Neuron (in vitro differentiated cells): ENCODE data around the gene ZNF213.

Experiments
- H2AFZ ChIP-seq: one replicate; pipeline ENCODE4 v1.6.1; 2013; ENCODE audit warnings: low read depth, mild to moderate bottlenecking, inconsistent platforms, low read length, moderate library complexity
- H3K27me3 ChIP-seq: one replicate; pipeline ENCODE4 v1.6.1; 2013; ENCODE audit warnings: low read length; ENCODE audit not compliant: insufficient read depth
- H3K36me3 ChIP-seq: one replicate; pipeline ENCODE4 v1.6.1; 2013; ENCODE audit warnings: low read length; ENCODE audit not compliant: insufficient read depth
- H3K4me1 ChIP-seq: one replicate; pipeline ENCODE4 v1.6.1; 2013; ENCODE audit warnings: low read length; ENCODE audit not compliant: insufficient read depth
- H3K4me3 ChIP-seq: 2 replicates; pipeline ENCODE4 v1.5.1; 2013; ENCODE audit warnings: mild to moderate bottlenecking, low read length, moderate library complexity
- H3K9me3 ChIP-seq: one replicate; pipeline ENCODE4 v1.6.1; 2013; ENCODE audit warnings: low read length

Gene ZNF213

DNA sequence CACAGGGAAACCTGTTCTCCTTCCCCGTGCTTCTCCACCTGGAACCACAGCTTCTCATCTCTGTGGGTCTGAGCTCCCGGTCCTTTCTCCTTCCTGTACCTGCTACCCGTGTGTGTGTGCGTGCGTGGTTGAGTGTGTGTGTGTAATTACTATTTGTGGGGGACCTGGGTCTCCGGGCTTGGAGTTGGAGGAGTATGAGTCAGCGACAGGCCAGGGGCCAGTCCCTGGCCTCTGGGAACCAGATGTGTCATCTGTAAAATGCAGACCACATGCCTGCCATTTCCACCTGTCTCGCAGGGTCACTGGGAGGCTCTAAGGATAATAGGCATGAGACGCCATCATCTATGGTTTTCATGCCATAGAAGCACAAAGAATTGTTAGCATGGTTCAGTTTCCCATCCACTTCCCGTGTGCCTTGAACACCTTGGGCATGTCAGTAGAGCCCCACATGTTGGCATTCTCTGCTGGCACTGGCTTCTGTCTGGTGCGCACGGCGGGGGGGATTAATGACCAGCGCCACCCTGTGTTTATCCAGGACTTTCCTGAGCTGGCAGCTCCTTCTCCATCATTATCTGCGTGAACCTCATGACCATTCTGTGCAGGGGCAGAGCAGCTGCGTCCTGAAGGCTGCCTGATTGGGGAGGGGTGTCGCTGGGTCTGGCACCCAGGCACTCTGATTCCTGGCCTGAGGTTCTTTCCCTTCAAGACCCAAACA is 20.9 kb upstream of the ZNF213 start:
- Histone ChIP-seq H3K27me3 (no peaks in the 10 kb centered on the region), H3K9me3 (no peaks in the 10 kb centered on the region), H3K36me3 (peaks cover 13% of the 10 kb centered on the region), H3K4me1 (peaks cover 27% of the 10 kb centered on the region), H3K4me3 (peak overlapping the region; percentile 88), H2AFZ (no peak overlapping the region)

DNA sequence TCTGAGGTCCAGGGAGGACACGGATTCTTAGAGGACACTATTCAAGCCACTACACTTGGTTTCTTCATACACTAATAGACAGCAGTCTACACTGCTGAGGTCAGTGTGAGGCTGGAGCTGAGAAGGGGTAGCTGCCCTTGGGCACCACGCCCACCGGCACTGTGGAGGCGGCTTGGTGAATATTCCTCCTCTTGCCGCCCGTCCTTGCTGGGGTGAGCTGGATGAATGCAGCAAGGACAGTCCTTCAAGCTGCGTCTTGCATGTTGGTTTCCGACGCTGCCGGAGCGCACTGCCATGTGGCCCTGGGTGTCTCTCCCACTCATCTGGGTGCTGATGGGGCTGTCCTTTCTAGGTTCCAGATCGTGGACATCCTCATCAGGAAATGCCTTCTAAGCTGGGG is 19.8 kb upstream of the ZNF213 start:
- no peaks in the 10 kb centered on the region for H3K9me3 ChIP-seq
- no peak overlapping the region for H2AFZ ChIP-seq
- H3K4me1 ChIP-seq: peaks cover 27% of the 10 kb centered on the region
- H3K27me3 ChIP-seq: no peaks in the 10 kb centered on the region
- no peak overlapping the region for H3K4me3 ChIP-seq
- H3K36me3 ChIP-seq: peaks cover 19% of the 10 kb centered on the region

DNA sequence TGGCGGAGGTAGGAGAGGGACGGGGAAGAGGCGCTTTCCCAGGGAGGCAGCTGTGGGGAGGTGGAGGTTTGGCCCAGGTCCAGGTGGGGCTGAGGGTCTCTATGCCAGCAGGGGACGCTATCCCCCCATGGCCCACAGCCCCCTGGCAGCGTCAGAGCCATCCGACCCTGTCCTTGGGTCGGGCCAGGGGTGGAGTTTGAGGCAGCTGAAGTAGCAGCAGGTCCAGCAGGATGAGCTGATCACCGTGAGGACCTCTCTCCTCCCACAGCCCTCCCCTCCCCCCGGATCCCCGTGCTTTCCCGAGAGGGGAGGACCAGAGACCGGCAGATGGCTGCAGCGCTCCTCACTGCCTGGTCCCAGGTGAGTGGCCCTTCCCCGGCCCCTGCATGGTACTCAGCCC is 19.3 kb upstream of the ZNF213 start:
- Histone ChIP-seq H2AFZ (no peak overlapping the region), H3K4me3 (no peak overlapping the region), H3K9me3 (no peaks in the 10 kb centered on the region), H3K36me3 (peaks cover 24% of the 10 kb centered on the region), H3K27me3 (no peaks in the 10 kb centered on the region), H3K4me1 (peaks cover 27% of the 10 kb centered on the region)

DNA sequence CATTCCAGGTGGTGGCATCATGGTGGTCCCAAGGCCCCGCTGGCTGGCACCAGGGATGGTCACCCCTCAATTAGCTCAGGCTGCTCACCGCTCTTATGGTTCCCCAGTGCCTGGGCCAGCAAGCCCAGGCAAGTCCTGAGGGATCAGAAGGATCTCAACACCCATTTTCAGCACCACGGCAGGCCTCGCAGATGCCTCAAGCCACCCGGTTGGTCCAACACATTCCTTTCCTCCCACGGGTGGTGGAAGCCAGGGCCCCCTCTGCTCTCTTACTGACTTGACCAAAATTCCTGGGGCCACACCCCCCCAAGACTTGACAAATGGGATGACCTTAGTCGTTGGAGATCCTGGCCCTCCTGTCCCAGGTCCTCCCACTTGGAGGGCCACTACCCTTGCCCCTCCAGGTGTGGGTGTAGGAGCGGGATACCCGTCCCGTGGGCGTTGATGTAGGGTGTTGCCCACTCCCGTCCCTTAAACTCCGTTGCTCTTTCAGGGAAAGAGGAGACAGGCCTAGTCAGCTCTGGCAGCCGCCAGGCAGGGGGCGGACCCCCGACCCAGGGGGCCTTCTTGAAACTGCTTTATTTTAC is 16.5 kb upstream of the ZNF213 start:
- Histone ChIP-seq H3K4me3 (no peak overlapping the region), H3K27me3 (no peaks in the 10 kb centered on the region), H3K9me3 (no peaks in the 10 kb centered on the region), H3K36me3 (peaks cover 27% of the 10 kb centered on the region), H3K4me1 (peaks cover 9% of the 10 kb centered on the region), H2AFZ (no peak overlapping the region)

DNA sequence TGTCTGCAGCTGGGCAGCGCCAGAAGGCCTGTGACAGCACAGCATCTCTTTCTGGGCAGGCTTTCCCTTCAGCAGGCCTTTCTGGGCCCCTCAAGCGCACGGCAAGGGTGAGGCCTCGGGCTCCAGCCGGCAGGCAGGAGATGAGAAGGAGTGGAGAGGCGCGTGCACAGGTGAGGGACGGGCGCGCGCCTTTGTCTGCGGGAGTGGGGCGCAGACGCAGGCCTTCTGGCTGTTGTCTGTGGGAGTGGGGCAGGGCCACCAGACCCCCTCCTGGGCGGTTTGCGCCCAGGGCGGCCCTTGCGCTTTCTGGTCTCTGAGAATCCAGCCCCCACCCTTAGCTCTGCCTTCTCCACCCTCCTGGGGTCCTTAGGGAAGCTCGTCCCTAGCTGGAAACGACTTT is 16.0 kb upstream of the ZNF213 start:
- Histone ChIP-seq H3K27me3 (no peaks in the 10 kb centered on the region), H3K36me3 (peaks cover 27% of the 10 kb centered on the region), H3K9me3 (no peaks in the 10 kb centered on the region)

DNA sequence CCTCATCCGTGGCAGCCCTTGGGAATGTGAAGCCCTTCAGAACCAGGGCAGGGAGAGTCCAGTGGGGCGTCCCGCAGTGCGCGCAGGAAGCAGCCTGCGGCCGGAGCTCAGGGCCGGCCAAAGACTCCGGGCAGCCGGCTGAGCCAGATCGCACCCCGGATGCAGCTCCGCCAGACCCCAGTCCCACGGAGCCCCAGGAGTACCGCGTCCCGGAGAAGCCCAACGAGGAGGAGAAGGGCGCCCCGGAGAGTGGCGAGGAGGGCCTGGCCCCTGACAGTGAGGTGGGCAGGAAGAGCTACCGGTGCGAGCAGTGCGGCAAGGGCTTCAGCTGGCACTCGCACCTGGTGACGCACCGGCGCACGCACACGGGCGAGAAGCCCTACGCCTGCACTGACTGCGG is 15.5 kb upstream of the ZNF213 start:
- Histone ChIP-seq H2AFZ (no peak overlapping the region), H3K4me3 (no peak overlapping the region), H3K27me3 (no peaks in the 10 kb centered on the region), H3K36me3 (peaks cover 27% of the 10 kb centered on the region), H3K9me3 (no peaks in the 10 kb centered on the region), H3K4me1 (peaks cover 6% of the 10 kb centered on the region)

More for the DNA sequence above, 16.0 kb upstream of the ZNF213 start:
- H2AFZ ChIP-seq: no peak overlapping the region
- H3K4me3 ChIP-seq: no peak overlapping the region
- peaks cover 9% of the 10 kb centered on the region for H3K4me1 ChIP-seq

DNA sequence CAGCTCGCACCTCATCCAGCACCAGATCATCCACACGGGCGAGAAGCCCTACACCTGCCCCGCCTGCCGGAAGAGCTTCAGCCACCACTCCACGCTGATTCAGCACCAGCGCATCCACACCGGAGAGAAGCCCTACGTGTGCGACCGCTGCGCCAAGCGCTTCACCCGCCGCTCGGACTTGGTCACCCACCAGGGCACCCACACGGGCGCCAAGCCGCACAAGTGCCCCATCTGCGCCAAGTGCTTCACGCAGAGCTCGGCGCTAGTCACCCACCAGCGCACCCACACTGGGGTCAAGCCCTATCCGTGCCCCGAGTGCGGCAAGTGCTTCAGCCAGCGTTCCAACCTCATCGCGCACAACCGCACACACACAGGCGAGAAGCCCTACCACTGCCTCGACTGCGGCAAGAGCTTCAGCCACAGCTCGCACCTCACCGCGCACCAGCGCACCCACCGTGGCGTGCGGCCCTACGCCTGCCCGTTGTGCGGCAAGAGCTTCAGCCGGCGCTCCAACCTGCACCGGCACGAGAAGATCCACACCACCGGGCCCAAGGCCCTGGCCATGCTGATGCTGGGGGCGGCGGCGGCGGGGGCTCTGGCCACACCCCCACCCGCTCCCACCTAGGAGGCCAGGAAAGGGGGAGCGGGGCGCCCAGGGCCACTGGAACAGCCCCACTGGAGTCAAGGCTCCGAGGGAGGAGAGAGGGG is 15.0 kb upstream of the ZNF213 start:
- Histone ChIP-seq H3K36me3 (peaks cover 27% of the 10 kb centered on the region), H2AFZ (no peak overlapping the region), H3K4me3 (no peak overlapping the region), H3K27me3 (no peaks in the 10 kb centered on the region), H3K9me3 (no peaks in the 10 kb centered on the region), H3K4me1 (peaks cover 9% of the 10 kb centered on the region)

DNA sequence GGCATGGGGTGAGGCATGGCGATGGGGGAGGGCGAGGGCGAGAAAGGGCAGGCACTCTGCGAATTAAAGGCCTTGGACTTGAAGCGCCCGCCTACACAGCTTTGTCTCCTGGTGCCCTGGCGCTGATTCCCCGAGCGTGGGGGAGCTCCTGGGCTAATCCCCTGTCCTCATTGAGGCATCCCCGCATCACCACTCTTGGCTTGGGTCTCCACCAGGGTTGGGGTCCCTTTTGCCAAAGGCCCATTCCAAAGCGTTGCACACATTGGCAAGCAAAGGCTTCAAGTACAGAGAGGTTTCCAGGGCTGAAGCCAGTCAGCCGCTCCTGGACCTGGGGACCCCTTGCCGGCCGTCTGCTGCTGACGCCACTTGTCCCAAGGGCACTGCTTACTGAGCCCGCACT is 14.4 kb upstream of the ZNF213 start:
- no peaks in the 10 kb centered on the region for H3K27me3 ChIP-seq
- H3K9me3 ChIP-seq: no peaks in the 10 kb centered on the region
- no peak overlapping the region for H2AFZ ChIP-seq
- no peak overlapping the region for H3K4me3 ChIP-seq
- peaks cover 13% of the 10 kb centered on the region for H3K4me1 ChIP-seq
- H3K36me3 ChIP-seq: peaks cover 27% of the 10 kb centered on the region

DNA sequence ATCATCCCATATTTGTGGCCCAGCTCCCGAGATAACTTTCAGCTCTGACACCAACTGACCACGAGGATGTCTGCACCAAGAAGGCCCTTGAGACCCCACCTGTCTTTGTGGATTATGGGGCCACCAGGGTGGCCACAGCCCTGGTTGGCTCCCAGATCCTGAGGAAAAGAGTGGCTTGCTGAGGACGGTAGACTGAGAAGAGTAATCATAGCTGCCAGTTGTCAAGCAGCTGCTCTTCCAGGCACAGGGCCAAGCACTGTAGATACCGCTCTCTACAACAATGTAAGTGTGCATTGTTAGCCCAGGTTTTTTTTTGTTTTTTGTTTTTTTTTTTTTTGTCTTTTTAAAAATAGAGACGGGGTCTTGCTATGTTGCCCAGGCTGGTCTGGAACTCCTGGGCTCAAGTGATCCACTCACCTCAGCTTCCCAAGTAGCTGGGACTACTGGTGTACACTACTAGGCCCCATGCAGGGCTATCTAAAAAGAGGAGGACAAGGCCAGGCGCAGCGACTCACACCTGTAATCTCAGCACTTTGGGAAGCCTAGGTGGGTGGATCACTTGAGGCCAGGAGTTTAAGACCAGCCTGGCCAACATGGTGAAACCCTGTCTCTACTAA is 12.9 kb upstream of the ZNF213 start:
- H3K9me3 ChIP-seq: no peaks in the 10 kb centered on the region
- no peak overlapping the region for H3K4me3 ChIP-seq
- peaks cover 14% of the 10 kb centered on the region for H3K4me1 ChIP-seq
- no peaks in the 10 kb centered on the region for H3K27me3 ChIP-seq
- no peak overlapping the region for H2AFZ ChIP-seq
- H3K36me3 ChIP-seq: peaks cover 25% of the 10 kb centered on the region

DNA sequence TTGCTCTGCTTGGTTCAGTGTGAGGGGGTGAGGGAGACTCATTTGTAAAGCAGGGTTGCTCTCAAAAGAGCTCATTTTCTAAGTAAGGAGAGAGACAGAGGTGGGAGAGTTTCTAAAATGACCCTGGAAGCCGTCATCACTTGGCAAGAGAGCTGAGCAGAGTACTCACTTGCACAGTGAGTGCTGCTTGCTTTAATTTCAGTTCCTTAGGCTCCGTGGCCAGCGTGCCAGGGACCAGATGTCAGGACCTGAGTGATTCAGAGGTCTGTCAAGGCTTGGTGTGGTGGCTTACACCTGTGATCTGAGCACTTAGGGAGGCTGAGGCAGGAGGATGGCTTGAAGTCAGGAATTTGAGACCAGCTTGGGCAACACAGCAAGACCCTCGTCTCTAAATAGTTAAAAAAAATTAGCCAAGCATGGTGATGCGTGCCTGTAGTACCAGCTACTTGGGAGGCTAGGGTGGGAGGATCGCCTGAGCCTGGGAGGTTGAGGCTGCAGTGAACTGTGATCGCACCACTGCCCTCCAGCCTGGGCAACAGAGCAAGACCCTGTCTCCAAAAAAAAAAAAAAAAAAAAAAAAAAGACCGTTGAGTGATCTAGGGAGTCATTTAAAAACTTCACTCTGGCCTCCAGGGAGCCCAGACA is 11.8 kb upstream of the ZNF213 start:
- Histone ChIP-seq H3K4me1 (peaks cover 14% of the 10 kb centered on the region), H2AFZ (no peak overlapping the region), H3K4me3 (no peak overlapping the region), H3K36me3 (peaks cover 29% of the 10 kb centered on the region), H3K9me3 (no peaks in the 10 kb centered on the region), H3K27me3 (no peaks in the 10 kb centered on the region)

DNA sequence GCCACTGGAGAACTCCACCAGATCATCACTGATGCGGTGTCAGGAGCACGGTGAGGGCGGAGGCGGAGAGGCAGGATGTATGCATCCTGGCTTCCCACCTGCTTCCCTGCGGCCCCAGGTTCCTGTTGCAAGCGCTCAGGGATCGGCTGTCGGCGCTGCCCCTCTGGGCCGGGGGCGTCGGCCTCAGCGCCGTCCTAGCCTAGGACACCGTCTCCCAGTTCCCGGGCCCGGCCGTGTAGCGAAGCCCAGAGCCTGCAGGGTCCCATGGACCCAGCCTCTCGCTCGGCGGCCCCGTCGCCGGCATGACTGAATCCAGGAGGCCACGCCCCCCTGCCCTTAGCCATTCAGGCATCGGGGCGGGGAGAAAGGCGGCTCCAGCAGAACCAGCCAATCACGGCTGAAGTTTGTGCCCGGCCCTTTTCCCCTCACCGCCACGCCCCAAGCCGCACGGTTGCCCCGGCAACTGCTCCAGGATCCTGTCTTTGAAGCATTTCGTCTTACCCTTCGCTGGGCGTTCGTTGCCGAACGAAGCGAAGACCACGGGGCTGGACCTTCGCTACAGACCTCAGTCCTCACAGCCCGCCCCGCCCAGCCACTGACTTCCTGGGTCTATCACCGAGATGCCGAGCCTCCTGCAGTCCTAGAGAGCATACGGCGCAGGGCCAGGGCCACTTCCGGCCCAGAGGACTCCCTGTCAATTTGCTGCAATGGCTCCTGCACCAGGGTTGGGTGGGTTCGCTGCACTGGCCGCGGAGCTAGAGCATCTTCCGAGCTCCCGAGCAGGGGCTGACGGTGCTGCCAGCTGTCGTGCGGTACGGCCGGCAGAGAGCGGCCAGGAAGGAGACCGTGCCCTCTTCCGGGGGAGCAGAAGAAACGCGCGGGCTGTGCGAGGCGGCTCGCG is 10.6 kb upstream of the ZNF213 start:
- Histone ChIP-seq H2AFZ (peak overlapping the region; percentile 21), H3K4me1 (peaks cover 16% of the 10 kb centered on the region), H3K27me3 (no peaks in the 10 kb centered on the region), H3K9me3 (no peaks in the 10 kb centered on the region), H3K4me3 (peak overlapping the region; percentile 83), H3K36me3 (peaks cover 39% of the 10 kb centered on the region)

DNA sequence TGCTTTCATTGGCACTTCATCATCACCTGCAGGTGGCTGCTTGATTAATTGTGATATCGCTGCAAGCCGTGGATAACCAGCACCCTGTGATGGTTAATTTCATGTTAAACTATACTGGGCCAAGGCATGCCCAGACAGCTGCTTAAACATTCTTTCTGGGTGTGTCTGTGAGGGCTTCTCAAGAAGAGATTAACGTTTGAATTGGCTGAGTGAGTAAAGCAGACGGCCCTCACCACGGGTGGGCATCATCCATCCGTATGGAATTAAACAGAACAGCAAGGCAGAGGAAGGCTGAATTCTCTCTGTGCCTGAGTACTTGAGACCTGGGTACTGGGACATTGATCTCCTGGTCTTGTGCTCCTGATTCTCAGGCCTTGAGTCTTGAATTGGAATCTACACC is 7.1 kb upstream of the ZNF213 start:
- H3K36me3 ChIP-seq: peaks cover 34% of the 10 kb centered on the region
- no peaks in the 10 kb centered on the region for H3K9me3 ChIP-seq
- H3K4me3 ChIP-seq: no peak overlapping the region
- no peak overlapping the region for H2AFZ ChIP-seq
- H3K4me1 ChIP-seq: peaks cover 18% of the 10 kb centered on the region
- no peaks in the 10 kb centered on the region for H3K27me3 ChIP-seq
